GM12892 (cell line): Measurements from ENCODE around the gene MAPRE2.

Experiments used
- POLR2AphosphoS5 ChIP-seq: IDR thresholded peaks from 2 replicates; pipeline ENCODE4 v1.6.1; 2011; ENCODE audit warnings: low read depth, low read length, control low read depth
- TAF1 ChIP-seq: IDR thresholded peaks from 2 replicates; pipeline ENCODE4 v1.6.1; 2011; ENCODE audit warnings: low read depth, mild to moderate bottlenecking, control low read depth, low read length, borderline replicate concordance

DNA sequence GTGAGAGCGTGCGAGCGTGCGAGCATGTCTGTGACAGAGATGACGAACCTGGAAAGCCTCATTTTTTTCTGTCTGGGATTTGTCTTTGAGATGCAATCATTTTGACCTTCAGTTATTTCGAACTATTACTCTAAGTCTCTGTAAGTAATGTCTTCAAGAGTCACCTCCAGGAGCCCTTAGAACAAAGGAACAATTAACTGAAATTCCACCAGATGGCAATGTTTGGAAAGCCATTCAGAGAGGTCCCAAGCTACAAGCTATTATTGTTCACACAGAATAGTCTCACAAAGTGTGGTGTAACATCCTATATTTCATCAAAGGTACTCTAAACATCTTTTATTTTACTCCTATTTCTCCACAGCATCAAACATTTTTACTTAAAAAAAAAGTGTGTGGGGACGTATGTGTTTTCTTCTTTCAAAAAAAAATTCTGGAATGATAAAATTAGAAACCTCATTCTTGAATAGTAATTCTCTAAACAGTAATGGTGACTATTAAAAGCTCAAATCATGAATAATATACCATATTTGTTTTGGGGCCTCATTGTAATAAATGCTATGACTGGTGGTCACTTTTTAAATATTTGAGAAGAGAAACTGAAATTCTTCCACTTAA, 35.1 kb upstream of the MAPRE2 start:
- TF ChIP-seq POLR2AphosphoS5 (no peak), TAF1 (no peak)
